HL-60 (cell line): ENCODE measurements around the gene CACNA1D.

ENCODE experiments used
- DNase-seq, 2 experiments: peaks; one replicate each; pipeline ENCODE4 v3.0.0-alpha.2; 2010 to 2020; ENCODE audit warnings: low read depth in 1 of 2, low spot score in 1 of 2
- H3K27ac ChIP-seq: fragments of 250-450 bp; sonication (Bioruptor Pico); replicated peaks from 2 replicates; pipeline ENCODE4 v1.5.1; 2020; ENCODE audit warnings: mild to moderate bottlenecking, moderate library complexity
- H3K27me3 ChIP-seq: fragments of 250-450 bp; sonication (Bioruptor Pico); 2 replicates; pipeline ENCODE4 v1.5.1; 2021; ENCODE audit warnings: mild to moderate bottlenecking, moderate library complexity; ENCODE audit not compliant: insufficient read depth, poor library complexity, severe bottlenecking
- H3K4me3 ChIP-seq: replicated peaks from 2 replicates; pipeline ENCODE4 v1.5.1; 2011; ENCODE audit warnings: mild to moderate bottlenecking, control low read depth, low read length; ENCODE audit not compliant: insufficient read depth
- CTCF ChIP-seq: IDR thresholded peaks from one replicate; pipeline ENCODE4 v1.5.1; 2011; ENCODE audit warnings: low read length, control low read depth, inconsistent platforms; ENCODE audit not compliant: insufficient read depth
- GABPA ChIP-seq: IDR thresholded peaks from 2 replicates; pipeline ENCODE4 v1.6.1; 2012; ENCODE audit warnings: low read depth
- POLR2AphosphoS5 ChIP-seq: IDR thresholded peaks from 2 replicates; pipeline ENCODE4 v1.6.1; 2012; ENCODE audit warnings: low read depth
- REST ChIP-seq: IDR thresholded peaks from 2 replicates; pipeline ENCODE4 v1.6.1; 2012; ENCODE audit warnings: low read depth; ENCODE audit not compliant: insufficient replicate concordance
- SPI1 ChIP-seq: IDR thresholded peaks from 2 replicates; pipeline ENCODE4 v1.6.1; 2012; ENCODE audit warnings: low read depth, mild to moderate bottlenecking, borderline replicate concordance

Gene CACNA1D

GRCh38 chr3:53646723-53647122 is 152.3 kb downstream of the CACNA1D start:
- no peak overlapping the region for H3K27ac ChIP-seq
- DNase-seq, result no peak
- H3K27me3 ChIP-seq, result peaks cover 3% of the 10 kb centered on the region
- TF ChIP-seq GABPA, result no peak
- no peak for TF ChIP-seq CTCF
- TF ChIP-seq REST, result no peak
- TF ChIP-seq SPI1, result no peak
- no peak for TF ChIP-seq POLR2AphosphoS5
- H3K4me3 ChIP-seq, result no peak overlapping the region

DNA sequence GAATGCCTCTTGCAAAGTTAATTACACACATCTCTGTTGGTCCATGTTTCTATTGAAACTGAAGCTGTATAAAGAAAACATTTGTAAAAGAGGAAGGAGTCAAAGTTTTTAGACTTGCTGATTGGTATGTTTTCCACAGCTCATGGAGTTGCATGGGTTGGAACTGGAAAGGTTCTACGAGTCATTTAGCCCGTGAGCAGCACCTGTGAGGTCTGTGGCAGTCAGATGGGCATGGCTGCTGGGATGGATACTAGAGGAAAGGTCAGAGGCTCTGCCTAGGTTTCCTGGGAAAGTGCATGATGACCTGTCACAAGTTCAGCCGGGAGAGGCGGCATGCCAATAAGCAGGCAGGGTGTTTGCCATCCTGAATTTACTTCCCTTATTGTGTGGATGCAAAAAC is 155.4 kb downstream of the CACNA1D start:
- TF ChIP-seq CTCF, result no peak
- TF ChIP-seq SPI1, result no peak
- Histone ChIP-seq H3K4me3 (no peak overlapping the region), H3K27me3 (peaks cover 3% of the 10 kb centered on the region), H3K27ac (no peak overlapping the region)
- DNase-seq, result no peak

DNA sequence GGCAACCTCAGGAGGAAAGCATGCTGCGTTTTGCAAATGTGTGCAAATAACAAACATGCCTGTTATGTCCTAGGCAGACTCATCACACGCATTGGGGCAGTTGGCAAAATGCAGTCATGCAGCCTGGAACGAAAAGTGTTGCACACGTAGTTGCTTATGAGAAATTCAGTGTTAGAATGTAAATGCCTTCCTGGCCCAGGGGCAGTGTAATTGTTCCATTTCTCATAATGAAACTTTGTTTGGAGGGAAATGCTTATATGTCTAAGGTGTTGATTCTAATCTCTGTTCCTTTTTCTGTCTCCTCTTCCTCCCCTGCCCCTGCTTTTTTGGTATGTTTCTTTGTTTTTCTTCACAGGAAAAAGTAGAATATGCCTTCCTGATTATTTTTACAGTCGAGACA is 156.0 kb downstream of the CACNA1D start:
- no peak for DNase-seq
- Histone ChIP-seq H3K27ac (no peak overlapping the region), H3K4me3 (no peak overlapping the region), H3K27me3 (peaks cover 3% of the 10 kb centered on the region)
- TF ChIP-seq SPI1, result no peak
- no peak for TF ChIP-seq POLR2AphosphoS5
- TF ChIP-seq REST, result no peak
- no peak for TF ChIP-seq CTCF
- TF ChIP-seq GABPA, result no peak

DNA sequence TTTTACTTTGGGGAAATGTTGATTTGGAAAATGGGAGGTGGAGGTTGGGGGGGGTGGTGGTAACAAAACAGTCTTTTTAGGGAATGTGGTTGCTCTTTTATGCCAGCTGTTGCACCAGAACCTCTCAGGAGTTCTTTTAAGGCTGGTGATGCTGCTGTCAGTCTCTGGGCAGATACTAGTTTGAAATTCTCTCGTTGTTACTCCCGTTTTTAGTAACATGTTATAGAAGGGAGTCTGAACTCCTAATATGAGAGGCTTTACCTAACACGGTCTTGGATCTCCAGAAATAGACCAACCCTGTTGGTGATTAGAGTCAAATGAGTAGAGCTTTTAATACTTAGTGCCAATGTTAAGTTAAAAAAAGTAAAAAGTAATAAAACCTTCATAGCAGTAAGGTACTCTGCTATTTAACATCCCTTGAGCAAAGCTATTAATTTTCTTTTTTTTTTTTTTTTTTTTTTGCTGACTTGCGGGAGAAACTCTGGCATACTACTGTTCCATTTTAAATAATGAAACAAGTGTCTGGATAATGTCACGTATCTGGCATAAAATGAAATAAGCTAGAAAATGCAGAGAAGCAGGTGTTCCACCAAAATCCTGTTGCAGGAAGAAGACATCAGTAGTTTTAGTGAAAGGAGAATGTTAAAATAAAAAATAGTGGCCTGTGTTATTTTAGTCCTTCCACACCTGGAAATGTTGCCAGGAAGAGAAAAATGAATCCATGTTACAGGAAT is 156.7 kb downstream of the CACNA1D start:
- H3K27me3 ChIP-seq, result peaks cover 3% of the 10 kb centered on the region
- H3K27ac ChIP-seq, result no peak overlapping the region
- no peak for DNase-seq
- H3K4me3 ChIP-seq, result no peak overlapping the region
- no peak for TF ChIP-seq REST
- TF ChIP-seq GABPA, result no peak
- no peak for TF ChIP-seq SPI1
- TF ChIP-seq POLR2AphosphoS5, result no peak
- no peak for TF ChIP-seq CTCF
